ENCODE measurements around the gene TAOK1. TPM values are rescaled to one million over a fixed set of nuclear protein-coding genes. Genes with fewer than 3 reads are reported as not detected.

The TAOK1 gene
- total and polyA plus RNA-seq, 9 of the 15 experiments (the other 6 are each of a cell fraction or from before 2014, with no cell fraction given): 3.2 to 33.1 (median 16.5) TPM

DNA sequence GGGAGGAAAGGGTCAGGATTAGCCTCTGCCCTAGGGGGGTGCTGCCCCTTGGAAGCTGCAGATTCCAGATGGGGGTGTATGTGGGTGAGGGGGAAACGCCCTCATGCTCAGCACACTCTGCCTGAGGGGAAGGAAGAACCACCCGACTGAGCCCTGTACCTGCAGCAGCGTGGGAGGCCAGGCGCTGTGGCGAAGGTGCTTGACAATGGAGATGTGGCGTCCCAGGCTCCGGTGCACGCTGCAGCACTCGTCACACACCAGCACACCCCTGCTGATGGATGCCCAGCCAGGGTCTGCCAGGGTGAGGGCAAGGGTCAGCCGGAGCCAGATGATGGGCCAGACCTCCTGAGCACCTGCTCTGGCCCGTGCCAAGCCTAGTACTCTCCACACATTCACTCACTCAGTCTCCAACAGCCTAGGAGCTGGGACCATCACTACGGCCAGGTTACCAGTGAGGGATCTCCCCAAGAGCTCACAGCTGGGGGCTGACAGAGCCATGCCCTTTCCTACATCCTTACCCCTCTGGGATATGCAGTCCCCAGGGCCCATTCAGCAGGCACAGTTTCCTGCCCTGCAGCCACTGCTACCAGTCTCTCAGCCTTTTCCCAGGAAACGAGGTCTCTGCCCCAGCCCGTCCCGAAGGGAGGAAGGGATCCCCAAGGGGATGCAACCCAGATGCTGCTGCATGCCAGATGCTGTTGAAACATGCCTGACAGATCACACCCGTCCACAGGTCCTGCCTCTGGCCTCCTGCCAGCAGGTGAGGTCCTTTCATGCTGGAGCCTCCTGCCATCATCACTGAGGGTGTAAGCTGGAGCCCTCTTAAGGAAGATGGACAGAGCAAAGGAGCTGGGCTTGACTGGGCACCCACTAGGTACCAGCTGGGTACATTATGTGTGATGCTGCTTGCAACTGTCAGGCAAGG, 193.4 kb downstream of the TAOK1 start:
- in situ Hi-C loops (cut with MboI): no loop called here
- intact Hi-C loops (cut with micrococcal nuclease): no loop called here
- POLR2A ChIA-PET: no interaction called here
- no peak for DNase-seq (ENCODE audit: extremely low read depth in 1 of 4, low spot score in 3 of 4)
- peak overlapping the region in 1 of 2 experiments; percentile 1; a peak in 2 of 4 replicates for H3K9ac ChIP-seq (ENCODE audit: insufficient read depth in 1 of 2, low read depth in 2 of 2, low read length in 2 of 2)
- no peak overlapping the region for H3K27ac ChIP-seq (ENCODE audit: extremely low read depth, low read depth, low read length)
- no peaks in the 10 kb centered on the region for H3K9me3 ChIP-seq (replicated peaks; ENCODE audit: control insufficient read depth, insufficient read depth, low read depth, low read length)
- H3K4me3 ChIP-seq: no peak overlapping the region
- H4K20me1 ChIP-seq (replicated peaks; ENCODE audit: control insufficient read depth, insufficient read depth, low read length): no peaks in the 10 kb centered on the region; the same call in 1 of the 2 replicates
- ATAC-seq: no peak
- peaks cover 20% of the 10 kb centered on the region for H3K79me2 ChIP-seq (ENCODE audit: control insufficient read depth, insufficient read depth, low read length)
- no peak overlapping the region for H2AFZ ChIP-seq (ENCODE audit: low read depth, low read length)
- 81% methylated on average over 13 of the region's 16 CpGs for WGBS (ENCODE audit: insufficient coverage, low coverage, missing lambda C conversion rate)
- peak; percentile 56; the same call in 1 of the 2 replicates for TF ChIP-seq NFIC (IDR thresholded peaks at IDR 0.05)
- no peak for TF ChIP-seq RAD21 (CRISPR knock-in tag; conservative IDR thresholded peaks at IDR 0.05 in 1 of 2, IDR thresholded peaks at IDR 0.05 in 1 of 2)
- no peak for TF ChIP-seq ZNF644 (tag; IDR thresholded peaks at IDR 0.05; ENCODE audit: low read depth)
- TF ChIP-seq SMAD4 (CRISPR knock-in tag; conservative IDR thresholded peaks at IDR 0.05): no peak
- TF ChIP-seq ZNF24 (IDR thresholded peaks at IDR 0.05): no peak
- H3K9me1 ChIP-seq (ENCODE audit: control insufficient read depth, insufficient read depth, low read length): peaks cover 2% of the 10 kb centered on the region
- H3K27me3 ChIP-seq (ENCODE audit: control insufficient read depth in 2 of 2, insufficient read depth in 2 of 2, low read length in 2 of 2): no peaks in the 10 kb centered on the region
- no TSS peak for BruUV-seq (replicated peaks)
- H3K36me3 ChIP-seq (ENCODE audit: control insufficient read depth, insufficient read depth, low read length): peaks cover 26% of the 10 kb centered on the region; the same call in 1 of the 3 replicates
- FAIRE-seq: no peak
- CTCF ChIA-PET (ENCODE audit: low intra/inter-chr PET ratio): no interaction called here
- H3K4me2 ChIP-seq (ENCODE audit: insufficient read depth, low read length): no peak overlapping the region
- H3K4me1 ChIP-seq (replicated peaks in 1 of 2; ENCODE audit: control insufficient read depth in 2 of 2, insufficient read depth in 2 of 2, low read length in 2 of 2): peaks cover 12 to 46% of the 10 kb centered on the region in 2 experiments

Data from K562 (cell line).